ENCODE measurements around the gene BBS9. TPM values are rescaled to one million over a fixed set of nuclear protein-coding genes. Genes with fewer than 3 reads are reported as not detected.

Gene BBS9
- total RNA-seq, 1 experiment from 2014 or later = 5.7 TPM

GRCh38 chr7:33109005-33109757, 20.2 kb upstream of the BBS9 start, which contains the start of gene RP9:
Gene RP9, minus strand, starts transcription at chr7:33109404. Its CDS starts 32 bp downstream, at chr7:33109372.
- CTCF ChIA-PET = interaction anchor here (1.1 to 1.7 kb wide), 3 partner anchors 33 to 309 kb away, joined by 5 to 9 read pairs (median 7); partner anchors contain the start of gene NT5C3A
- POLR2A ChIA-PET (ENCODE audit: unreplicated experiment) = no interaction called here
- H3K4me2 ChIP-seq (ENCODE audit: low read length) = peak within 1 kb of the TSS; percentile 99
- no TSS peak for BruUV-seq (replicated peaks)
- H3K4me3 ChIP-seq (ENCODE audit: low read length) = peak within 1 kb of the TSS; percentile 99
- no peaks in the 10 kb centered on the region for H4K20me1 ChIP-seq (ENCODE audit: low read length)
- H3K27ac ChIP-seq (ENCODE audit: low read length) = peak within 1 kb of the TSS; percentile 23; the same call in 1 of the 2 replicates
- peaks cover 46% of the 10 kb centered on the region for H3K79me2 ChIP-seq (ENCODE audit: low read length)
- H3K4me1 ChIP-seq (ENCODE audit: insufficient read depth, low read length) = peaks cover 20% of the 10 kb centered on the region; the same call in 1 of the 2 replicates
- ATAC-seq (peak; percentile 84), DNase-seq (peak; percentile 71)
- intact Hi-C loops (cut with micrococcal nuclease) = loop anchor here (2.0 to 5.0 kb wide), 4 partner anchors 46 to 417 kb away; partner anchors contain the start of genes FKBP9, KBTBD2 and NT5C3A
- H3F3A ChIP-seq (ENCODE audit: low read length, unreplicated experiment) = no peaks in the 10 kb centered on the region
- no peaks in the 10 kb centered on the region for H3K9me2 ChIP-seq (replicated peaks; ENCODE audit: low read length)
- H3K36me3 ChIP-seq (ENCODE audit: low read depth, low read length) = no peaks in the 10 kb centered on the region
- no peaks in the 10 kb centered on the region for H3K27me3 ChIP-seq (ENCODE audit: low read length)
- TF ChIP-seq EZH2 (IDR thresholded peaks at IDR 0.05; ENCODE audit: low read length, unreplicated experiment) (no peak), EZH2phosphoT487 (IDR thresholded peaks at IDR 0.05; ENCODE audit: borderline replicate concordance, low read length) (no peak), CTCF (conservative IDR thresholded peaks at IDR 0.05; ENCODE audit: low read depth, low read length) (peak; percentile 46; the same call in 1 of the 2 replicates)
- H3K9ac ChIP-seq (ENCODE audit: low read length) = peak within 1 kb of the TSS; percentile 80
- H2AFZ ChIP-seq (ENCODE audit: low read length) = peak within 1 kb of the TSS; percentile 98
- no peaks in the 10 kb centered on the region for H3K9me3 ChIP-seq (ENCODE audit: low read length)

GRCh38 chr7:33109758-33110238, 19.6 kb upstream of the BBS9 start:
- Histone ChIP-seq H3K79me2 (ENCODE audit: low read length) (peaks cover 40% of the 10 kb centered on the region), H3F3A (ENCODE audit: low read length, unreplicated experiment) (no peaks in the 10 kb centered on the region), H3K36me3 (ENCODE audit: low read depth, low read length) (no peaks in the 10 kb centered on the region), H3K9me3 (ENCODE audit: low read length) (no peaks in the 10 kb centered on the region), H3K27me3 (ENCODE audit: low read length) (no peaks in the 10 kb centered on the region), H3K9me2 (replicated peaks; ENCODE audit: low read length) (no peaks in the 10 kb centered on the region), H3K9ac (ENCODE audit: low read length) (peak overlapping the region; percentile 66), H3K27ac (ENCODE audit: low read length) (peak overlapping the region; percentile 23; the same call in 1 of the 2 replicates), H3K4me3 (ENCODE audit: low read length) (peak overlapping the region; percentile 99), H3K4me1 (ENCODE audit: insufficient read depth, low read length) (peaks cover 20% of the 10 kb centered on the region; the same call in 1 of the 2 replicates), H2AFZ (ENCODE audit: low read length) (peak overlapping the region; percentile 98), H4K20me1 (ENCODE audit: low read length) (no peaks in the 10 kb centered on the region), H3K4me2 (ENCODE audit: low read length) (peak overlapping the region; percentile 99)
- ATAC-seq (peak; percentile 12), DNase-seq (peak; percentile 45)
- ChIA-PET CTCF (interaction anchor here (0.9 kb wide), 1 partner anchor 67 kb away, joined by 6 read pairs; no protein-coding TSS in a partner anchor), POLR2A (ENCODE audit: unreplicated experiment) (no interaction called here)
- intact Hi-C loops (cut with micrococcal nuclease) = loop anchor here (1.0 to 5.0 kb wide), 5 partner anchors 20 to 417 kb away; partner anchors contain the start of genes BBS9, FKBP9, KBTBD2 and NT5C3A
- no peak for TF ChIP-seq EZH2phosphoT487 (IDR thresholded peaks at IDR 0.05; ENCODE audit: borderline replicate concordance, low read length)
- no peak for TF ChIP-seq EZH2 (IDR thresholded peaks at IDR 0.05; ENCODE audit: low read length, unreplicated experiment)
- no peak for TF ChIP-seq CTCF (conservative IDR thresholded peaks at IDR 0.05; ENCODE audit: low read depth, low read length)
- BruUV-seq (replicated peaks) = no TSS peak
